PC-9 (cell line): ENCODE measurements around the gene DDR2. TPM values are rescaled to one million over a fixed set of nuclear protein-coding genes. Genes with fewer than 3 reads are reported as not detected.

Experiments
- BruUV-seq: library from RNA; stranded (reverse); fragments of 400-500 nt; replicated peaks from 2 replicates; lab custom pipeline; 2021; lab: Mats Ljungman, UMichigan
- CTCF ChIA-PET: fragments of 300-600 bp; sonication (Branson Sonifier 250); formaldehyde crosslinking; loops from one replicate; lab custom pipeline; 2022; ENCODE audit warnings: antibody characterized with exemption; lab: Charles Lee
- POLR2A ChIA-PET: fragments of 300-600 bp; sonication (Branson Sonifier 250); formaldehyde crosslinking; loops from one replicate; lab custom pipeline; 2022; ENCODE audit warnings: antibody characterized with exemption; ENCODE audit not compliant: unreplicated experiment; lab: Charles Lee
- DNase-seq, 2 experiments: peaks; one replicate each; pipeline versions ENCODE4 v3.0.0 to v3.0.0-alpha.2; 2015 to 2022; ENCODE audit warnings: mixed read lengths in 1 of 2
- H2AFZ ChIP-seq: fragments of 200-600 bp; sonication (generic); 2 replicates; pipeline ENCODE4 v1.8.1; 2017; ENCODE audit warnings: antibody characterized with exemption
- H3F3A ChIP-seq: fragments of 200-600 bp; sonication (generic); 2 replicates; pipeline ENCODE4 v1.8.1; 2017; ENCODE audit warnings: antibody characterized with exemption, mild to moderate bottlenecking, low read depth; ENCODE audit not compliant: insufficient read depth
- H3K27ac ChIP-seq: fragments of 200-600 bp; sonication (generic); 2 replicates; pipeline ENCODE4 v1.6.1; 2016; ENCODE audit warnings: mixed run types
- H3K27me3 ChIP-seq: fragments of 200-600 bp; sonication (generic); 2 replicates; pipeline ENCODE4 v1.6.1; 2016; ENCODE audit warnings: low read depth, mixed run types; ENCODE audit not compliant: insufficient read depth
- H3K36me3 ChIP-seq: fragments of 200-600 bp; sonication (generic); 2 replicates; pipeline ENCODE4 v1.6.1; 2016; ENCODE audit warnings: low read depth, mixed run types
- H3K4me1 ChIP-seq: fragments of 200-600 bp; sonication (generic); replicated peaks from 2 replicates; pipeline ENCODE4 v1.6.1; 2016; ENCODE audit warnings: mixed run types; ENCODE audit not compliant: insufficient read depth
- H3K4me2 ChIP-seq: fragments of 200-600 bp; sonication (generic); 2 replicates; pipeline ENCODE4 v1.6.1; 2017; ENCODE audit warnings: mixed run types
- H3K4me3 ChIP-seq: fragments of 200-600 bp; sonication (generic); 2 replicates; pipeline ENCODE4 v1.6.1; 2016; ENCODE audit warnings: mixed run types
- H3K79me2 ChIP-seq: fragments of 200-600 bp; sonication (generic); 2 replicates; pipeline ENCODE4 v1.6.1; 2017; ENCODE audit warnings: low read depth, mixed run types
- H3K9me2 ChIP-seq: fragments of 200-600 bp; sonication (generic); 2 replicates; pipeline ENCODE4 v1.8.1; 2017; ENCODE audit warnings: mild to moderate bottlenecking; ENCODE audit not compliant: insufficient read depth
- H3K9me3 ChIP-seq: fragments of 200-600 bp; sonication (generic); 2 replicates; pipeline ENCODE4 v1.8.1; 2016; ENCODE audit warnings: low read depth; ENCODE audit not compliant: insufficient read depth
- H4K20me1 ChIP-seq: fragments of 200-600 bp; sonication (generic); 2 replicates; pipeline ENCODE4 v1.8.1; 2017; ENCODE audit not compliant: insufficient read depth
- EZH2 ChIP-seq: fragments of 200-600 bp; sonication (generic); IDR thresholded peaks from 2 replicates; pipeline ENCODE4 v1.8.0; 2017; ENCODE audit warnings: antibody characterized with exemption, low read depth
- intact Hi-C: fragments of 100-400 bp; cut with micrococcal nuclease; formaldehyde crosslinking; loops from one replicate; pipeline ENCODE4 v1.10.0; 2022; ENCODE audit not compliant: unreplicated experiment
- total RNA-seq: library from RNA; stranded (reverse); gene quantifications from 2 replicates; pipeline ENCODE4 v1.2.3, GENCODE V29; 2021
- TF ChIP-seq, protein P1 (sequence below): fragments of 200-600 bp; sonication (generic); conservative IDR thresholded peaks from 2 replicates; pipeline ENCODE4 v1.6.1; 2017; ENCODE audit warnings: mixed run types, antibody characterized with exemption, mild to moderate bottlenecking, moderate library complexity

Gene DDR2
- total RNA-seq, 1 experiment from 2014 or later, result 0.35 TPM

DNA sequence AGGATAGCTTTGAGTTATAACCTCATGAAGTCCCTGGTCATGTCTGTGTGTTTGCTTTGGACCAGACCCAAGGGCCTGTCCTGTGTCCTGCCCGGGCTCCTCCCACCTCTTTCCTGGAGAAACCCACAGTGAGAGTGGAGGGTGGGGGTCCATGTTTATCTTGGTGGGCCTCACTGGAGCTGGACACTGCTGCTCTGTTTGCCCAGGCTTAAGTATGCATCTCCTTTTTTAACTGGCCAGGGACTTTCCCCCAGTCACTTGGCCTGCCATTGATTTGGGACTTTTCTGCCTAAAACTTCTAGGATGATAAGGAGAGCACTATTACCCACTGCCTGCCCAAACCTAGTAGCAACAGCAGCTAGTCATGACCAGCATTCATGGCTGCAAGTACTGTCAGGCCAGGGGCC is 49.8 kb downstream of the DDR2 start:
- Histone ChIP-seq H2AFZ (no peak overlapping the region), H3K79me2 (no peaks in the 10 kb centered on the region), H3K4me2 (no peak overlapping the region), H3K4me3 (no peak overlapping the region), H3K36me3 (no peaks in the 10 kb centered on the region), H3K27me3 (no peaks in the 10 kb centered on the region), H3K4me1 (0 out of 2 replicates have a peak, but pooled peaks cover 12% of the 10 kb centered on the region), H3K9me2 (no peaks in the 10 kb centered on the region), H3K27ac (no peak overlapping the region), H3F3A (no peaks in the 10 kb centered on the region), H3K9me3 (peaks cover 3% of the 10 kb centered on the region; the same call in 1 of the 2 replicates), H4K20me1 (no peaks in the 10 kb centered on the region)
- ChIA-PET POLR2A (interaction anchor here (0.7 kb wide), 1 partner anchor 9 kb away, joined by 3 read pairs; no protein-coding TSS in a partner anchor), CTCF (no interaction called here)
- TF ChIP-seq EZH2, result no peak
- TF ChIP-seq, protein P1, sequence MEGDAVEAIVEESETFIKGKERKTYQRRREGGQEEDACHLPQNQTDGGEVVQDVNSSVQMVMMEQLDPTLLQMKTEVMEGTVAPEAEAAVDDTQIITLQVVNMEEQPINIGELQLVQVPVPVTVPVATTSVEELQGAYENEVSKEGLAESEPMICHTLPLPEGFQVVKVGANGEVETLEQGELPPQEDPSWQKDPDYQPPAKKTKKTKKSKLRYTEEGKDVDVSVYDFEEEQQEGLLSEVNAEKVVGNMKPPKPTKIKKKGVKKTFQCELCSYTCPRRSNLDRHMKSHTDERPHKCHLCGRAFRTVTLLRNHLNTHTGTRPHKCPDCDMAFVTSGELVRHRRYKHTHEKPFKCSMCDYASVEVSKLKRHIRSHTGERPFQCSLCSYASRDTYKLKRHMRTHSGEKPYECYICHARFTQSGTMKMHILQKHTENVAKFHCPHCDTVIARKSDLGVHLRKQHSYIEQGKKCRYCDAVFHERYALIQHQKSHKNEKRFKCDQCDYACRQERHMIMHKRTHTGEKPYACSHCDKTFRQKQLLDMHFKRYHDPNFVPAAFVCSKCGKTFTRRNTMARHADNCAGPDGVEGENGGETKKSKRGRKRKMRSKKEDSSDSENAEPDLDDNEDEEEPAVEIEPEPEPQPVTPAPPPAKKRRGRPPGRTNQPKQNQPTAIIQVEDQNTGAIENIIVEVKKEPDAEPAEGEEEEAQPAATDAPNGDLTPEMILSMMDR, result no peak
- intact Hi-C loops, result no loop called here
- DNase-seq, result no peak
- BruUV-seq, result no TSS peak

DNA sequence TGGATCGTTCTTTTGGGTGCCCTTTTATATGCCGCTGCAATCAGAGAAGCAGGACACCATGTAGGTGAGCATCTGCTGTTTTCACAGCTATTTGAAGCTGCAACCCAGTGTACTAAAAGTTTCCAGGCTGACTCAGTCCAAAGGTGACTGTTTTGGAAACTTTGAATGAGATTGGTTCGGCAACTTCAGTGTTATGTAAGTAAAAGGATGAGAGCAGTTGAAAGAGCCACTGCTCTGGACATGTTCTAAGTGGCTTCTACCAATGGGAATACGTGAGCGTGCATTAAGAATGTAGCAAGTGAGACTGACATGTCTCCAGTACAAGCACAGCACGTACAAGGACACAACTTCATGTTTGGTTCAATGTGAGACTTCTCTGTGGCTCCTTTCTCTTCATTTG is 55.6 kb downstream of the DDR2 start:
- CTCF ChIA-PET, result no interaction called here
- no peak for DNase-seq
- Histone ChIP-seq H2AFZ (no peak overlapping the region), H4K20me1 (no peaks in the 10 kb centered on the region), H3K9me2 (no peaks in the 10 kb centered on the region), H3K4me2 (no peak overlapping the region), H3K4me3 (no peak overlapping the region), H3K27me3 (no peaks in the 10 kb centered on the region), H3K36me3 (no peaks in the 10 kb centered on the region), H3K27ac (no peak overlapping the region), H3K4me1 (no peaks in the 10 kb centered on the region; the same call in none of the 2 replicates), H3K79me2 (no peaks in the 10 kb centered on the region), H3F3A (peaks cover 6% of the 10 kb centered on the region; the same call in 1 of the 2 replicates), H3K9me3 (no peaks in the 10 kb centered on the region)
- TF ChIP-seq, protein P1, result no peak
- no peak for TF ChIP-seq EZH2
- intact Hi-C loops, result no loop called here
- POLR2A ChIA-PET, result no interaction called here
- BruUV-seq, result no TSS peak

DNA sequence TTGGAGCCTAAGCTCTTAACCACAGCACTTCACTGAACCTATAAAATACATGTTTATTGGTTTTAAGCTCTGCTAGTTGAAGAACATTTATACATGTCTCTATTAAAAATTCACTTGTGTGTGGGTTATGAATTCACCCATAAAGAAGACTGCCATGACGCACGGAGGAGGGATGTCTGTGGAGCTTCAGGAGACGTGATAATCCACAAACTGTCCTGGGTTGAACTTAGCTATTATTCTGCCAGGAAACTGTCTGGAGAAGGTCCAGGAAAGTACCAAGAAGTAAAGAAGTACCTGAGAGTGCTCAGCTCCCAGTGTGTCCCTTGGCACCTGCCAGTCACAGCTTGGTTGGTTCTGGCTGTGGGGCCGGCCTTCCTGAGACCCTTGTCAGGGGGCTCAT is 56.3 kb downstream of the DDR2 start:
- Histone ChIP-seq H4K20me1 (no peaks in the 10 kb centered on the region), H3K4me3 (no peak overlapping the region), H3K27me3 (no peaks in the 10 kb centered on the region), H3K4me1 (no peaks in the 10 kb centered on the region; the same call in none of the 2 replicates), H3K36me3 (no peaks in the 10 kb centered on the region), H3K9me2 (no peaks in the 10 kb centered on the region), H3K4me2 (no peak overlapping the region), H2AFZ (no peak overlapping the region), H3K79me2 (no peaks in the 10 kb centered on the region), H3K9me3 (no peaks in the 10 kb centered on the region), H3F3A (peaks cover 6% of the 10 kb centered on the region; the same call in 1 of the 2 replicates), H3K27ac (no peak overlapping the region)
- DNase-seq, result no peak
- intact Hi-C loops, result no loop called here
- TF ChIP-seq, protein P1, result no peak
- TF ChIP-seq EZH2, result no peak
- BruUV-seq, result no TSS peak
- CTCF ChIA-PET, result no interaction called here
- POLR2A ChIA-PET, result no interaction called here
